ENCODE results near the gene PCBP3. TPM values are rescaled to one million over a fixed set of nuclear protein-coding genes. Genes with fewer than 3 reads are reported as not detected.
"Not testable (repeated sequence)": the region's sequence is repeated elsewhere in the genome, so short reads cannot be mapped to it uniquely, and the experiment has no call there.

Gene PCBP3
- total RNA-seq, 2 donors from 2014 or later = 11.6 to 16.5 TPM

- not testable (repeated sequence) for ATAC-seq (replicated peaks); H3K27ac Mint-ChIP-seq; H3K9me3 Mint-ChIP-seq; H3K27me3 Mint-ChIP-seq; H3K4me3 Mint-ChIP-seq; H3K36me3 Mint-ChIP-seq (ENCODE audit: low read depth); H3K4me1 Mint-ChIP-seq
Measured at GRCh38 chr21:45621435-45622331, 21.8 kb upstream of the PCBP3 start.

DNA sequence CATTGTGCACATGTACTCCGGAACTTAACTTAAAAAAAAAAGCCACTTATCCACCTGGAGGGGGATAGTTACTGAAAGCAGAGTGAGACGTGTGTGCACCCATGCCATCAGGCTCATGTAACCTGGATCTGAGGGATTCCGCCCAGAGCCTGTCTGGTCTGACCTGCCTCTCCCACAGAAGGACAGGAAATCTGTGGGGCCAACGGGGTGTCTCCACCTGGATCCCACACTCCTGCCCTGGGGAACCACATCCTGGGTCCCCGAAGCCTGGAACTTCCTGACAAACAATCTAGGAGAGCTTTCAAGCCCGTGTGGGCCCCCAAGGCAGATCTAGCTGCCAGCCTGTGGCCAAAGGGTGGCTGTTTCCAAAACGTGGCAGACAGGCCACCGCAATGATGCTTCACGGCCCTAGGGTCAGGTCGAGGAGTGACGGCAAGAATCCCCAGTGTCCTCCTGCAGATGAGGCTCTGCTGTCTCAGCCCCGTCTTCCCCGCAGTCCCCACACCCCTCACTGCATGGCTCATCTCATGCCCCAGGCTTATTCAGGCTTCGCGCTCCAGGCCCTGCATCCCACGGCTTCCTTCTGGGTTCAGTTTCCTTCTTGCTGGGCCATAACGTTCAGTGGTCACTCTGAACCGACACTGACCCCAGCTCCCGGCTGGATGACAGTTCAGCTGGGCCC, 21.0 kb upstream of the PCBP3 start:
- Mint-ChIP-seq H3K4me3 (no peak overlapping the region), H3K4me1 (no peaks in the 10 kb centered on the region), H3K9me3 (no peaks in the 10 kb centered on the region), H3K27ac (no peak overlapping the region), H3K36me3 (ENCODE audit: low read depth) (no peaks in the 10 kb centered on the region), H3K27me3 (peaks cover 8% of the 10 kb centered on the region)
- no peak for ATAC-seq (replicated peaks)

GRCh38 chr21:45623436-45623835, 20.1 kb upstream of the PCBP3 start:
- Mint-ChIP-seq H3K9me3 (no peaks in the 10 kb centered on the region), H3K4me3 (no peak overlapping the region), H3K4me1 (no peaks in the 10 kb centered on the region), H3K36me3 (ENCODE audit: low read depth) (no peaks in the 10 kb centered on the region), H3K27ac (peak overlapping the region; percentile 34), H3K27me3 (peaks cover 8% of the 10 kb centered on the region)
- no peak for ATAC-seq (replicated peaks)

DNA sequence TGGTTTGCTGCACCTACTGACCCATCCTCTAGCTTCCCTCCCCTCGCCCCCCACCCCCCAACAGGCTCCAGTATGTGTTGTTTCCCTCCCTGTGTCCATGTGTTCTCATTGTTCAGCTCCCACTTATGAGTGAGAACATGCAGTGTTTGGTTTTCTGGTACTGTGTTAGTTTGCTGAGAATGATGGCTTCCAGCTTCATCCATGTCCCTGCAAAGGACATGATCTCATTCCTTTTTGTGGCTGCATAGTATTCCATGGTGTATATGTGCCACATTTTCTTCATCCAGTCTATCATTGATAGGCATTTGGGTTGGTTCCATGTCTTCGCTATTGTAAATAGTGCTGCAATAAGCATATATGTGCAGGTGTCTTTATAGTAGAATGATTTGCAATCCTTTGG, 17.4 kb upstream of the PCBP3 start:
- not testable (repeated sequence) for H3K4me1 Mint-ChIP-seq; H3K36me3 Mint-ChIP-seq (ENCODE audit: low read depth); H3K9me3 Mint-ChIP-seq; H3K27me3 Mint-ChIP-seq; H3K4me3 Mint-ChIP-seq; H3K27ac Mint-ChIP-seq; ATAC-seq (replicated peaks)

DNA sequence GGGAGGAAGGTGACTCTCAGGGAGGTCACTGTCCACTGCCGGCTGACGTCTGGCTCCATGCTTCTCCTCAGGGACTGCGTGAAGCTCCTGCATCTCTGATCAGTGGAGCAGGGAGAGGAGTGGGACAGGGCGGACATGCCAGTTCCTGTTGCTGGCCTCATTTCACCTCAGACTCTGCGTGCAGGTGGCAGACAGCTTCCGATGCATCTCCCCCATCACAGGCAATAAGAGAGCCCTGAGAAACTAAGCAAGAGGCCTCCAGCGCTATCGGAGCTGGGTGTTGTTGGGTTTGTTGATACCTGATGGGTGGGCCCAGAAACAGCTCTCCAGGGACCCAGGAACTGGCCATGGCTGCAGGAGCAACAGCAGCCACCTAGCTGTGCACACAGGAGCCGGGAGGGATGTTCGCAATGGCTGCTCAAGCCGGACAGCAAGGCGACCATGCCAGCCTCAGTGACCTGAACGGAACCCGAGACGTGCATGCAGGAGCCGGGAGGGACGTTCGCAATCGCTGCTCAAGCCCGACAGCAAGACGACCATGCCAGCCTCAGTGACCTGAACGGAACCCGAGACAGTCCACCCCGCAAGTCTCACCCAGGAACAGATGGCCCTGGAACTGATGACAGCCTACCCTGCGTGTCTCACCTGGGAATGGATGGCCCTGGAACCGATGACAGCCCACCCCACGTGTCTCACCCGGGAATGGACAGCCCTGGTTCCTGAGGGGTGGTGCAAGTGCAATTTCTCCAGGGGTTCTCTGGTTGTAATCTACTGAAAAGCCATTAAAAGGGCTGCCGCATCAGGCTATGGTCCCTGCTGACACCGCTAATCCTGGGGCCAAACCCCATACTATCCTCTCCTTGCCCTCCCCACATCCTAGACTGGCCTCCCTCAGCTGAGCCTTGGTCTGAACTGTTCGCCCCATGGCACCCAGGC, 14.2 kb upstream of the PCBP3 start:
- no peaks in the 10 kb centered on the region for H3K9me3 Mint-ChIP-seq
- ATAC-seq (replicated peaks) = no peak
- no peaks in the 10 kb centered on the region for H3K4me1 Mint-ChIP-seq
- no peaks in the 10 kb centered on the region for H3K36me3 Mint-ChIP-seq (ENCODE audit: low read depth)
- H3K27me3 Mint-ChIP-seq = peaks cover 5% of the 10 kb centered on the region
- H3K27ac Mint-ChIP-seq = no peak overlapping the region
- H3K4me3 Mint-ChIP-seq = no peak overlapping the region

GRCh38 chr21:45630066-45630694, 13.3 kb upstream of the PCBP3 start:
- no peaks in the 10 kb centered on the region for H3K4me1 Mint-ChIP-seq
- no peaks in the 10 kb centered on the region for H3K36me3 Mint-ChIP-seq (ENCODE audit: low read depth)
- no peak overlapping the region for H3K4me3 Mint-ChIP-seq
- ATAC-seq (replicated peaks) = no peak
- no peaks in the 10 kb centered on the region for H3K9me3 Mint-ChIP-seq
- H3K27me3 Mint-ChIP-seq = no peaks in the 10 kb centered on the region
- no peak overlapping the region for H3K27ac Mint-ChIP-seq

GRCh38 chr21:45630876-45631275, 12.6 kb upstream of the PCBP3 start:
- Mint-ChIP-seq H3K36me3 (ENCODE audit: low read depth) (no peaks in the 10 kb centered on the region), H3K27me3 (no peaks in the 10 kb centered on the region), H3K27ac (no peak overlapping the region), H3K4me1 (no peaks in the 10 kb centered on the region), H3K9me3 (no peaks in the 10 kb centered on the region), H3K4me3 (no peak overlapping the region)
- no peak for ATAC-seq (replicated peaks)

DNA sequence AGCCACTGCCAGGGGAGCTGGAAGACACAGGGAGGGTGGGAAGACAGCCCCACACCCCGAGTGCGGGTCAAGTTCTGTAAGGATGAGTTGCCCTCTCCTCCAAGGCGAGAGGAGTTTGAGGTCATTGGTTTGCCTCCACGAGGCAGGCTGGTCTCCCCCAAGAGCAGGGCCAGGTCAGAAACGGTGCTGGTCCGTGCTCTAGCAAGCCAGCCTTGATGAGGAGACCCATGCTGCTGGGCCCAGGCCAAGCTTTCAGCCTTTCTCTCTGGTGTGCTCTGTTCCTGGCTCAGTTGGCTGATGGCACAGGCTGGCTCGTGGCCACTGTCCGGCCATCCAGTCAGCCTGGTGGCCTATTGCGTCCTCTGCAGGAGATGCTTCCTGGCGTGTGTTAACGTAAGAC, 12.0 kb upstream of the PCBP3 start:
- Mint-ChIP-seq H3K36me3 (ENCODE audit: low read depth) (no peaks in the 10 kb centered on the region), H3K9me3 (no peaks in the 10 kb centered on the region), H3K4me3 (no peak overlapping the region), H3K27me3 (no peaks in the 10 kb centered on the region), H3K27ac (no peak overlapping the region), H3K4me1 (no peaks in the 10 kb centered on the region)
- ATAC-seq (replicated peaks) = no peak

GRCh38 chr21:45632160-45632559, 11.4 kb upstream of the PCBP3 start:
- Mint-ChIP-seq H3K9me3 (no peaks in the 10 kb centered on the region), H3K4me3 (no peak overlapping the region), H3K27ac (no peak overlapping the region), H3K36me3 (ENCODE audit: low read depth) (no peaks in the 10 kb centered on the region), H3K27me3 (no peaks in the 10 kb centered on the region), H3K4me1 (no peaks in the 10 kb centered on the region)
- no peak for ATAC-seq (replicated peaks)

DNA sequence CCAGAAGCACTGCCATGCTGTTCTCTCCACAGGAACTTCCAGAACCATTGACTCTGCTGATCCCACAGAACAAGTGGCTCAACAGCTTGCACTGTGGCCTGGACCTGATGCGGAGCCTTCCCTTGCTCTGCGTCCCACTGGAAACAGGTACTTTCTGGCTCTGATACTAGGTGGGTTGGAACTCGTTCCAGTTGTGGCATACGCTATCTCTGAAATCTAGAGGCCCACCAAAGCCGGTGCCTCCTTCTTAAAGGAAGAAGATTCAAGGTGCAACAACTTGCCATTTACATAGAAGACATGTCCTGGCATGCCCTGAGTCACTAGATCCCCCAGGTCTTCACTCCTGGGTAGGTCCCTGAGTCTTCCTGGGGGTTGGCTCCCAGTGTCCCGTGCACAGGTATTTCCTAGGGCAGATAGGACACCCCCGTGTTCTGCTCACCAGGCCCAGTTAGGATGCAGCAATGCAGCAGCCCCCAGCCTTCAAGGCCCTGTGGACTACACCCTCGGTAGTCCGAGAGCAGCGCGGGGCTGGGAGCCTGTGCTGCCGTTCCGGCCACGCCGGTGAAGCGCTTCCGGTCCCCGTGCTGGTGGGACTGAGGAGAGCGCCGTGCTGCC, 10.8 kb upstream of the PCBP3 start:
- H3K4me1 Mint-ChIP-seq = no peaks in the 10 kb centered on the region
- H3K9me3 Mint-ChIP-seq = no peaks in the 10 kb centered on the region
- no peak for ATAC-seq (replicated peaks)

DNA sequence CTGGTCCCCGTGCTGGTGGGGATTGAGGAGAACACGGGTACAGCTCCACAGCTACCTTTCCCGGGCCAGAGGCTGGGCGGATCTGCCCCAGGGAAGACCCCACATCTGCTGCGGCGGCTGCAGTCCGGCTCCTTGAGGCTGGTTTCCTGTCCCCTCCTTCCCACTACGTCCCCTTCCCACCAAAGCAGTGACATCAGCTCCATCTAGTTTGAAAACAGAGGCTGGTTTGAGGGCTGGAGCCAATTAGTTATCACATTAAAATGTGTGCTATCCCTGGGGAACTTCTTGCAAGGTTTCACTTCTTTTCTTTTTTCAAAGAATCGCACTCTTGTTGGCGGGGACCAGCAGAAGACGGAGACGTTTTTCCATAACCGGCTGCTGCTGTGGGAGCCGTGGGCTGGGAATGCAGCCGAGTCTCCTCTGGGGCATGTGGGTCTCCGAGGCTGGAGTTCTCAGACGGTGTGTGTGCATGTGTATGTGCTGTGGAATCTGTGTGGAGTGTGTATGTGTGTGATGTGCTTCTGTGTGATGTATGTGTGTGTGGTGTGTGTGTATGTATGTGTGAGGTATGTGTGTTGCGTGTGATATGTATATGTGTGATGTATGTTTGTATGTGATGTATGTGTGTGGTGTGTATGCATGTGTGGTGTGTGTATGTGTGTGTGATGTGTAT, 8.9 kb upstream of the PCBP3 start:
- Mint-ChIP-seq H3K4me1 (no peaks in the 10 kb centered on the region), H3K4me3 (no peak overlapping the region), H3K27ac (no peak overlapping the region), H3K27me3 (no peaks in the 10 kb centered on the region), H3K36me3 (ENCODE audit: low read depth) (no peaks in the 10 kb centered on the region), H3K9me3 (no peaks in the 10 kb centered on the region)
- no peak for ATAC-seq (replicated peaks)

More for the DNA sequence above, 10.8 kb upstream of the PCBP3 start:
- Mint-ChIP-seq H3K4me3 (no peak overlapping the region), H3K27me3 (no peaks in the 10 kb centered on the region), H3K27ac (no peak overlapping the region), H3K36me3 (ENCODE audit: low read depth) (no peaks in the 10 kb centered on the region)

- no peak overlapping the region for H3K4me3 Mint-ChIP-seq
- no peak overlapping the region for H3K27ac Mint-ChIP-seq
- no peaks in the 10 kb centered on the region for H3K4me1 Mint-ChIP-seq
- H3K36me3 Mint-ChIP-seq (ENCODE audit: low read depth) = no peaks in the 10 kb centered on the region
- no peaks in the 10 kb centered on the region for H3K9me3 Mint-ChIP-seq
- H3K27me3 Mint-ChIP-seq = no peaks in the 10 kb centered on the region
- no peak for ATAC-seq (replicated peaks)
Measured at GRCh38 chr21:45635271-45636151, 8.0 kb upstream of the PCBP3 start.

GRCh38 chr21:45636459-45636858, 7.1 kb upstream of the PCBP3 start:
- Mint-ChIP-seq H3K27ac (no peak overlapping the region), H3K9me3 (no peaks in the 10 kb centered on the region), H3K4me1 (no peaks in the 10 kb centered on the region), H3K27me3 (no peaks in the 10 kb centered on the region), H3K36me3 (ENCODE audit: low read depth) (no peaks in the 10 kb centered on the region), H3K4me3 (no peak overlapping the region)
- ATAC-seq (replicated peaks) = no peak
